ENCODE data around the gene EVPL. TPM values are rescaled to one million over a fixed set of nuclear protein-coding genes. Genes with fewer than 3 reads are reported as not detected.
"Not testable (repeated sequence)": the region's sequence is repeated elsewhere in the genome, so short reads cannot be mapped to it uniquely, and the experiment has no call there.

Gene EVPL
- total RNA-seq, 1 experiment from 2014 or later: 58.0 TPM

DNA sequence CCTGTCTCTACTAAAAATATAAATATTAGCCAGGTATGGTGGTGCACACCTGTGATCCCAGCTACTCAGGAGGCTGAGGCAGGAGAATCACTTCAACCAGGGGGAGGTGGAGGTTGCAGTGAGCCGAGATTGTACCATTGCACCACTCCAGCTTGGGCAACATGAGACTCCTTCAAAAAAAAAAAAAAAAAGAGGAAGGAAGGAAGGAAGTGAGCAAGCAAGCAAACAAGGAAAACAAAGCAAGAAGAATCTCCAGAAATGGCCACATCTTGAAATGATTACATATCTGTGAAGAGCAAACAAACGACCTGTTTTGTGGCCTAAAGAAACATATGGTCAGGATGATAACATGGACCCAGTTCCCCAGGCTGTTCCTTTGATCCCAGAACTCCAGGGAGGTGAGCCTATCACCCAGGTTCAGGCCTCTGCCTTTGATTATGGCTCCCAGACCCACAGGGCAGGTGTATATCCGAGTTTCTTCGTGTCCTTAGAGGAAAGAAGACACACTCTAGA, 57.0 kb downstream of the EVPL start:
- BruUV-seq (replicated peaks): no TSS peak
- Histone ChIP-seq H3K27me3 (ENCODE audit: insufficient read depth, low read length) (no peaks in the 10 kb centered on the region), H4K20me1 (ENCODE audit: insufficient read depth) (no peaks in the 10 kb centered on the region), H3K9me3 (ENCODE audit: control insufficient read depth in 1 of 2, insufficient read depth in 1 of 2, low read depth in 1 of 2, low read length in 2 of 2) (no peaks in the 10 kb centered on the region), H3K9ac (ENCODE audit: low read length) (no peak overlapping the region), H3K4me1 (ENCODE audit: control insufficient read depth in 1 of 2, insufficient read depth in 2 of 2, low read length in 2 of 2) (no peaks in the 10 kb centered on the region), H3K27ac (ENCODE audit: low read depth, low read length) (no peak overlapping the region), H2AFZ (ENCODE audit: low read depth, low read length, poor library complexity, severe bottlenecking) (no peak overlapping the region), H3K4me3 (replicated peaks in 1 of 2; ENCODE audit: low read depth in 1 of 2, low read length in 2 of 2) (no peak overlapping the region), H3K4me2 (ENCODE audit: low read length) (no peak overlapping the region), H3K9me2 (ENCODE audit: insufficient read depth) (no peaks in the 10 kb centered on the region), H3K79me2 (ENCODE audit: insufficient read depth, low read length) (0 out of 2 replicates have a peak, but pooled peaks cover 5% of the 10 kb centered on the region), H3K36me3 (ENCODE audit: control insufficient read depth in 1 of 2, insufficient read depth in 2 of 2, low read length in 2 of 2) (peaks cover 0 to 2% of the 10 kb centered on the region in 2 experiments; a peak in 2 of 4 replicates)
- POLR2A ChIA-PET: no interaction called here
- intact Hi-C loops (cut with micrococcal nuclease): no loop called here
- ATAC-seq: no peak
- RAD21 ChIA-PET (ENCODE audit: low non-redundant PET in 1 of 2, low total read pairs in 2 of 2, uncharacterized antibody in 2 of 2, unreplicated experiment in 2 of 2): no interaction called here
- CTCF ChIA-PET: no interaction called here
- DNase-seq (ENCODE audit: low read depth, low spot score): no peak
- TF ChIP-seq JUND (IDR thresholded peaks at IDR 0.05) (no peak), ZNF274 (IDR thresholded peaks at IDR 0.05; ENCODE audit: low read depth, low read length) (no peak), TCF7L2 (IDR thresholded peaks at IDR 0.05; ENCODE audit: borderline replicate concordance, extremely low read depth, insufficient read depth, insufficient read length) (no peak), ELF1 (IDR thresholded peaks at IDR 0.05; ENCODE audit: borderline replicate concordance, low read depth) (no peak), POLR2AphosphoS5 (IDR thresholded peaks at IDR 0.05; ENCODE audit: low read depth, low read length) (no peak), YY1 (IDR thresholded peaks at IDR 0.05; ENCODE audit: extremely low read depth, insufficient replicate concordance, low read depth, low read length) (no peak), SP1 (IDR thresholded peaks at IDR 0.05; ENCODE audit: low read depth) (no peak), POLR2A (IDR thresholded peaks at IDR 0.05; ENCODE audit: borderline replicate concordance, extremely low read depth, insufficient read depth, insufficient read length) (no peak), ZFX (IDR thresholded peaks at IDR 0.05) (no peak), SRF (IDR thresholded peaks at IDR 0.05; ENCODE audit: low read depth) (no peak), CEBPB (IDR thresholded peaks at IDR 0.05; ENCODE audit: low read depth) (no peak), EZH2phosphoT487 (IDR thresholded peaks at IDR 0.05; ENCODE audit: borderline replicate concordance) (no peak), SIN3A (IDR thresholded peaks at IDR 0.05; ENCODE audit: low read depth) (no peak)
- TF ChIP-seq, protein P1, sequence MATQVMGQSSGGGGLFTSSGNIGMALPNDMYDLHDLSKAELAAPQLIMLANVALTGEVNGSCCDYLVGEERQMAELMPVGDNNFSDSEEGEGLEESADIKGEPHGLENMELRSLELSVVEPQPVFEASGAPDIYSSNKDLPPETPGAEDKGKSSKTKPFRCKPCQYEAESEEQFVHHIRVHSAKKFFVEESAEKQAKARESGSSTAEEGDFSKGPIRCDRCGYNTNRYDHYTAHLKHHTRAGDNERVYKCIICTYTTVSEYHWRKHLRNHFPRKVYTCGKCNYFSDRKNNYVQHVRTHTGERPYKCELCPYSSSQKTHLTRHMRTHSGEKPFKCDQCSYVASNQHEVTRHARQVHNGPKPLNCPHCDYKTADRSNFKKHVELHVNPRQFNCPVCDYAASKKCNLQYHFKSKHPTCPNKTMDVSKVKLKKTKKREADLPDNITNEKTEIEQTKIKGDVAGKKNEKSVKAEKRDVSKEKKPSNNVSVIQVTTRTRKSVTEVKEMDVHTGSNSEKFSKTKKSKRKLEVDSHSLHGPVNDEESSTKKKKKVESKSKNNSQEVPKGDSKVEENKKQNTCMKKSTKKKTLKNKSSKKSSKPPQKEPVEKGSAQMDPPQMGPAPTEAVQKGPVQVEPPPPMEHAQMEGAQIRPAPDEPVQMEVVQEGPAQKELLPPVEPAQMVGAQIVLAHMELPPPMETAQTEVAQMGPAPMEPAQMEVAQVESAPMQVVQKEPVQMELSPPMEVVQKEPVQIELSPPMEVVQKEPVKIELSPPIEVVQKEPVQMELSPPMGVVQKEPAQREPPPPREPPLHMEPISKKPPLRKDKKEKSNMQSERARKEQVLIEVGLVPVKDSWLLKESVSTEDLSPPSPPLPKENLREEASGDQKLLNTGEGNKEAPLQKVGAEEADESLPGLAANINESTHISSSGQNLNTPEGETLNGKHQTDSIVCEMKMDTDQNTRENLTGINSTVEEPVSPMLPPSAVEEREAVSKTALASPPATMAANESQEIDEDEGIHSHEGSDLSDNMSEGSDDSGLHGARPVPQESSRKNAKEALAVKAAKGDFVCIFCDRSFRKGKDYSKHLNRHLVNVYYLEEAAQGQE (IDR thresholded peaks at IDR 0.05; ENCODE audit: low read depth): no peak
- TF ChIP-seq, protein P2, sequence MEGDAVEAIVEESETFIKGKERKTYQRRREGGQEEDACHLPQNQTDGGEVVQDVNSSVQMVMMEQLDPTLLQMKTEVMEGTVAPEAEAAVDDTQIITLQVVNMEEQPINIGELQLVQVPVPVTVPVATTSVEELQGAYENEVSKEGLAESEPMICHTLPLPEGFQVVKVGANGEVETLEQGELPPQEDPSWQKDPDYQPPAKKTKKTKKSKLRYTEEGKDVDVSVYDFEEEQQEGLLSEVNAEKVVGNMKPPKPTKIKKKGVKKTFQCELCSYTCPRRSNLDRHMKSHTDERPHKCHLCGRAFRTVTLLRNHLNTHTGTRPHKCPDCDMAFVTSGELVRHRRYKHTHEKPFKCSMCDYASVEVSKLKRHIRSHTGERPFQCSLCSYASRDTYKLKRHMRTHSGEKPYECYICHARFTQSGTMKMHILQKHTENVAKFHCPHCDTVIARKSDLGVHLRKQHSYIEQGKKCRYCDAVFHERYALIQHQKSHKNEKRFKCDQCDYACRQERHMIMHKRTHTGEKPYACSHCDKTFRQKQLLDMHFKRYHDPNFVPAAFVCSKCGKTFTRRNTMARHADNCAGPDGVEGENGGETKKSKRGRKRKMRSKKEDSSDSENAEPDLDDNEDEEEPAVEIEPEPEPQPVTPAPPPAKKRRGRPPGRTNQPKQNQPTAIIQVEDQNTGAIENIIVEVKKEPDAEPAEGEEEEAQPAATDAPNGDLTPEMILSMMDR (IDR thresholded peaks at IDR 0.05 in 2 of 3, conservative IDR thresholded peaks at IDR 0.05 in 1 of 3; ENCODE audit: borderline replicate concordance in 1 of 3, insufficient read depth in 1 of 3, low read depth in 2 of 3, low read length in 2 of 3): no peak

DNA sequence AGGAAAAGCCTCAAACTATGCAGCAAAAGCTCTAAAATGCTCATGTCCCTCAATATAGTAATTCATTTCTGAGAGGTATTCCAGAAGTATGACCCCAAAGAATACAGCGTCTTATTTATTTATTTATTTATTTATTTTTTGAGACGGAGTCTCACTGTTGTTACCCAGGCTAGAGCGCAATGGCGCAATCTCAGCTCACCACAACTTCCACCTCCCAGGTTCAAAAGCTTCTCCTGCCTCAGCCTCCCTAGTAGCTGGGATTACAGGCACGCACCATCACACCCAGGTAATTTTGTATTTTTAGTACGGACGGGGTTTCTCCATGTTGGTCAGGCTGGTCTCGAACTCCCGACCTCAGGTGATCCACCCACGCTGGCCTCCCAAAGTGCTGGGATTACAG, 58.1 kb downstream of the EVPL start:
- H3K9ac ChIP-seq (ENCODE audit: low read length); ATAC-seq; H3K4me1 ChIP-seq (ENCODE audit: control insufficient read depth in 1 of 2, insufficient read depth in 2 of 2, low read length in 2 of 2); BruUV-seq (replicated peaks); H3K4me3 ChIP-seq (replicated peaks in 1 of 2; ENCODE audit: low read depth in 1 of 2, low read length in 2 of 2); H3K27me3 ChIP-seq (ENCODE audit: insufficient read depth, low read length); H4K20me1 ChIP-seq (ENCODE audit: insufficient read depth); H3K27ac ChIP-seq (ENCODE audit: low read depth, low read length); H2AFZ ChIP-seq (ENCODE audit: low read depth, low read length, poor library complexity, severe bottlenecking); intact Hi-C loops (cut with micrococcal nuclease); DNase-seq (ENCODE audit: low read depth, low spot score); CTCF ChIA-PET; H3K79me2 ChIP-seq (ENCODE audit: insufficient read depth, low read length); H3K9me2 ChIP-seq (ENCODE audit: insufficient read depth); RAD21 ChIA-PET (ENCODE audit: low non-redundant PET in 1 of 2, low total read pairs in 2 of 2, uncharacterized antibody in 2 of 2, unreplicated experiment in 2 of 2); H3K36me3 ChIP-seq (ENCODE audit: control insufficient read depth in 1 of 2, insufficient read depth in 2 of 2, low read length in 2 of 2); H3K4me2 ChIP-seq (ENCODE audit: low read length); H3K9me3 ChIP-seq (ENCODE audit: control insufficient read depth in 1 of 2, insufficient read depth in 1 of 2, low read depth in 1 of 2, low read length in 2 of 2): not testable (repeated sequence)
- POLR2A ChIA-PET: interaction anchor here (1.3 kb wide), 1 partner anchor 10 kb away, joined by 3 read pairs; the partner anchor contains the start of genes ACOX1 and TEN1
